GM18511 (cell line): ENCODE results near the gene LRRC23.
A peak's percentile ranks its signal among the peaks of the same experiment; 100 is the strongest.

Source experiments
- ATAC-seq: cut with Tn5 transposase; IDR thresholded peaks from one replicate; pipeline ENCODE4 v1.9.1; 2021; ENCODE audit warnings: mild to moderate bottlenecking, moderate library complexity; ENCODE audit not compliant: unreplicated experiment

The LRRC23 gene

DNA sequence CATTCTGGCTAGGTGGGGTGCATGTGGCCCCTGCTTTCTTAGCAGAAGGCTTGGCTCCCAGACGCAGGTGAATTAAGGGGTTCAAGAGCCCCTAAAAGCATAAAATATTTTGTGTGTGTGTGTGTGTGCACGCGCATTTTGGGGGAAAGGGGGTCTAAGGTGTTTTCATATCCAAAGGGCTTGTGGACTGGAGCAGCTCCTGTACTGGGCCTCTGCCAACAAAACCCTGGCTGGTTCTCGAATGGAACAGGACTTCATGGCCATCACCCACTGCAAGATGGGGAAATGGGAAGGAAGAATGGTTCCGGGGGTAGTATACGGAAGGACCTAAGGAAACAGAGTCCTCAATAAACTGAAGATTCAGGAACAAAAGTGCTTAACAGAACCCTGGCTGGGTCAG is 19.2 kb downstream of the LRRC23 start:
- ATAC-seq: no peak

DNA sequence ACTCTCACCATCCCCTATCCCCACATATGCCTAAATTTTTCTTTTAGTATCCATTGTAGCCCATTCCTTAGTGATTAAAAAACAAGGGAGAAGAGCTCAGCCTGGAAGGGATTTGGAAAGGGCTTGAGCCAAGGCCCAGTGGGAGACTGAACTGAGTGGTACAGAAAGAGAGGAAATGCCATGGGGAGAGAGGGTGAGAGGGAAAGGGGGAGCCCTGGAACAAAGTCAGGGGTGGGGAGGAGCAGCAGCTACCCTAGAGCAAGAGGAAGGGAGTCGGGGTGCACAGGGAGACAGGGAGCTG is 20.6 kb downstream of the LRRC23 start:
- ATAC-seq: no peak

DNA sequence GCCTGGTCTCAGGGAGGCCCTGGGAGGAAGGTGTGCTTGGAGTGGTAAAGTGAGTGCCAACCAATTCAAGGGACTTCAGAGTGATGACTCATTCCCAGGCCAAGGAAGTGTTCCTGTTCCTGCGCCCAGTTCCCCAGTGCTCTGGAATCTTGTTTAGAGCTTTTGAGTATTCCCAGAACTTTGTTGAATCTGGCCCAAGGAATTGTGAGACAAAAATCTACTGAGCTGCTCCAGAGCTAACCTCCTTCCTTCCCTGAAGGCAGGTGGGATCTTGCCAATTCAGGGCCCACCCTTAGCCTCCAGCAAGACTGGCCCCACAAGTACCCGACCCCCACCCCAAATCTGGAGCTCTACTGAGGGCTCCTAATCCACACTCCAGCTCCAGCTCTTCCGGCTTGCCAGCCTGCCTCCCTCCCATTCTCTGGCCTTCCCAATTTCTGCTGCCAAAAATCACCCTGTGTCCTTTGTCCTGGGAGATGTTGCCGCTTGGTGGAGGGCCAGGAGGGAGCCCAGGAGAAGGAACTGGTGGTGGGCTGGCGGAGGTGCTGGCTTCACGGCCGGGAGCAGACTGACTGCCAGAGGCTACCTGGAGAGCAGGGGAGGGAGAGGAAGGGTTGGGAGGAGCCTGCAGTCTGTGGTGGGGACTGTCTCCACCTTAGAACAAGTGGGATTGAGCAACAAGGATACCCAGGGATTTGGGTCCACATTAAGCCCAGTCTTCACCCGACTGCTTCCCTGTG is 21.1 kb downstream of the LRRC23 start:
- ATAC-seq: no peak

DNA sequence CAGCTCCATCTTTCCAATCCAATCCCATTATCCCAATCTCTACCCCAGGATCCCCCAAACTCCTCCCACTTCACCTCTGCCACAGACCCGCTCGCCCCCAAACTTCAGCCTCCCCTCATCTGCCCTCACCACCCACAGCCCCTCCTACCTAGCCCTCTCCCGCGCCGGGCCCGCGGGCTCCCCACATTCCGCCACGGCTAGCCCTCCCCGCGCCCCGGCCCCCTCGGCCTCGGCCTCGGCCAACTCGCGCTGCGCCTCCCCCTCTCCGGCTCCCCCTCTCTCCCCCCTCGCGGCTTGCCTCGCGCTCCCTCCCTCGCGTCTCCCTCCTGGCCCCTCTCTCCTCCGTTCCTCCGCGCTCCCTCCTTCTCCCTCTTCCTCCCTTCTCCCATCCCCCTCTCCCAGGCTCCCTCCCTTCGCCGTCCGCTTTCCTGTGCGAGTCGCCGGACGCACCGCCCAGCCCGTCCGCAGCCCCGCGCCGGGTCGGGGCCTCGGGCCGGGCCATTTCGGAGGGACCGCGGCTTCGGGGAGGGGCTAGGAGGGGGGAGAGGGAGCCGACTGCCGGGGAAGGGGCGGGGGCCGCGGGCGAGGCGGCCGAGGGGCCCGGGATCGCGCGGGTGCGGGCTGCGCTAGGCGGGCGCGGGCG is 22.9 kb downstream of the LRRC23 start, which contains the start of gene ATN1:
TSS of gene ATN1 (plus strand) at position 581 of the 643 bp plus-strand sequence. CDS start 6,043 bp downstream, outside the sequence.
- ATAC-seq: no peak

DNA sequence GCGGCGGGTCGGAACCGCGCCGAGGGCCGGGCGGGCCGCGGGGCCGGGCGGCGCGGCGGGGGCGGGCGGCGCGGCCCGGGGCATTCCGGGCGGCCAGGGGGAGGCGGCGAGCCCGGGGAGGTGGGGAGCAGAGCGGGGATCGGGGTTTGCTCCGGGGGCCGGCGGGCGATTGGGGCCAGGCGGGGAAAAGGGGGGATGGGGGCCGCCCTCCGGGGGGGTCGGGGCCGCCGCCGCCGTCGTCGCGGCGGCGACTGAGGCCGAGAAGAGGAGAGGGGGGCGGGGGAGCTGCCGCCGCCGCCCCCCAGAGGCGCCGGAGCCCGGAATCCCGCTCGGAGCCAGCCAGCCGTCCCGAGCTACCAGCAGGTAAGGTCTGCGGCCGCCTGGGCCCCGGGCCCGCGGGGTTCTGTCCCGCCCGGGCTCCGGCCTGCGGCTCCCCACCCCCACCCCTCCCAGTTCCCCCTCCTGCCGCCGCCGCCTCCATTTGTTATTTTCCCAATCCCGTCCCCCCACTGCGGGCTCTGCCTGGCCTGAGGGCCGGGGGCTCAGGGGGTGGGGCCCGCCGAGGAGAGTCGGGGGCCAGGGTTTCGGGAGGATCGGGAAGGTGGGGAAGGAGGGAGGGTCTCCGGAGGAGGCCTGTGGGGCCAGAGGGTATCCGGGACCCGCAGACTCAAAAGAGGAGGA is 23.5 kb downstream of the LRRC23 start:
- no peak for ATAC-seq

DNA sequence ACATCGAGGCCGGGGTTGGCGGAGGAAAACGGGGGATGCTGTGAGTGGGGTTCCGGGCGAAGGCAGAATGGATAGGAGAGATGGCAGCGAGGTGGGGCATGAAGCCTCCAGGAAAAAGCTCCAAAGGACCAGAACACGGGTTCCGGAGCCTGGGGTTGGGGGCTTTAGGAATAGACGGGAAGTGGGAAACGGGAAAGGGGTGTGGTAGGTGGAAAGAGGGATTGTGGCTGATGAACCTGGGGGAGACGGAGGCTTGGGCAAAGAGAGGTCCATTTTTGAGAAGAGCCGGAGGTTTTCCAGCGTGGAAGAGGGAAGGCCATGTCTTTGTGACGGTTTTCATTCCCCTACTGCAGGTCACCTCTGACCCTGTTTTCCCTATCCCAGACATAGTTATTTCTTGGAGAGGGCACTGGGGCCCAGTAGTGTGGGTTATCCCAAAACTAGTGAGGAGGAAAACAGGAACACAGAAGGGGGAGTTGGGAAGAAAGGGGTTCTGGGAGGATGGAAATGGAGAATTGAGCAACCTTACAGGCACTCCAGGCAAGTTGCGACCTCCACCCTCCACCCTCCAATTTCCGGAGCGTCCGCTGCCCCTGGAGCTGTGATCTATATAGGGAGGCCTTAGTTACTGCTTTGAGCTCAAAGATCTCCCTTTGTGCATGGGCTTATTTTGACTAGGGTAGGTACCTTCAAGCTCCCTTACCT is 24.2 kb downstream of the LRRC23 start:
- ATAC-seq: no peak

DNA sequence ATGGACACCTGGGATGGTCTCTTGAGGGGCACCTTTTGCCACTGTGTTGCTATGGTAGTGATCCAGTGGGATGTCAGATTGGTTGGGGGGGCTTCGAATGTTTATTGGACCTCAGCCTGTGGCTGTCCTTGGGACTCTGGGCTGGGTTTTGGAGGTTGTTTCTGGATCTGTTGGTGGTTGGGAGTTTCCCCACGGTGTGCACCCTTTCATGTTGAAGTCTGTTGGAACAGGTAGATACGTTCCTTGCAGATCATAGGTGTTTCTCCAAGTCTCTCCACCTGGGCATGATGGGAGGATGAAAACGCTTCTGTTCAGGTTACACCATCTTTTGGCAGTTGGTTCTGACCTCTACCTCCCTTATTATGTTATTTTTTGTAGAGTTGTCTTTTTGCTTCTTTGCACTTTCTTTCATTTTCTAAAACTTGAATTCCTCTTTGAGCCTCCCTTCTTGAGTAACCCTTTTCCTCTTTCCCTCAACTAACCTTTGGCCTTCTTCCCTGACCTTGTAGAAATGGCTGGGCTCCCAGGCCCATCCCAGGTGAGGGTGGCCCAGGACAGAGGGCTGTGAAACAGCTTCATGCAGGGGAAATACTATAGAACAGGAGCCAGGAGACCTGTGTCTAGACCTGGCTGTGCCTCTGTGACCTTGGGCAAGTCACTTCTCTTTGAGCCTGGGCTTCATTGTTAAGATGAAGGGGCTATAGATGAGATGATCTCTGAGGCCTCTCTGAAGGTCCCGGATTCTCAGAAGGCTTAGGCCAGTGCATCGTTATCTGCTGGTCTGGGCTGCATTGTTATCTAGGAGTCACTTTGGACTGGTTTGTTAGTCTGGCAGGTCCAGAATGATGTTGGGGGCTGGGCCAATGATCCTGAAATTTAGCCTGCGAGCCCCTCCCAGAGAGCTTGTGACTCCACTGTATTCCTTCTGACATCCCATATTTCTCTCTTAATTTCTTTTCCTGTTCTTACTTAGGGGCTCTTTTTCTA is 25.1 kb downstream of the LRRC23 start:
- ATAC-seq: no peak

DNA sequence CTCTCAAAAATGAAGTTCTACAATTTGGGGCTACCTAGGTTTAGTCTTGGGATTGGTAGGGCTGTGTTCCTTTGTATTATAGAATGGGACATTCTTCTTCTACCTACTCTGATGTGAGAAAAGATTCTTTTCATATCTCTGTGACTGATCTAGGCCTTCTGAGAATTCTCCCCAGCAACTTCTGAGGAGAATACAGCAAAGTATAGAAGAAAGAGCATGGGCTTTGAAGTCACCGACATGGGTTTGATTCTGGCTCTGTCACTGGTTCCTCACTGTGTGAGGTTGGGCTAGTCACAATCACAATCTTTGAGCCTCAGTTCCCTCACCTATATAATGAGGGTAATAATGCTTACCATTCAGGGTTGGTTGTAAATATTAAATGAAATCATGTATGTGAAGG is 28.1 kb downstream of the LRRC23 start:
- ATAC-seq: no peak

DNA sequence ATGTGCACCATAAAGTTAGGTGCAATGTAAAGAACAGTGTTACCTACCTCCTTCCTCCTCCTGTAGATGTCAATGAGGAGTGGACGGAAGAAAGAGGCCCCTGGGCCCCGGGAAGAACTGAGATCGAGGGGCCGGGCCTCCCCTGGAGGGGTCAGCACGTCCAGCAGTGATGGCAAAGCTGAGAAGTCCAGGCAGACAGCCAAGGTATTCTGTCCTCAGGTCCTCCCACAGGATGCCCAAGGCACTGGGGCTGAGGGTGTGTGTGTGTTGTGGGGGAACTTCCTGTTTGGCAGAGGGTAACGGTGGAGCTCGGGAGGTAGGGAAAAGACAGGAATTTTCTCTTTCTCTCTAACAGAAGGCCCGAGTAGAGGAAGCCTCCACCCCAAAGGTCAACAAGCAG is 29.5 kb downstream of the LRRC23 start:
- no peak for ATAC-seq

DNA sequence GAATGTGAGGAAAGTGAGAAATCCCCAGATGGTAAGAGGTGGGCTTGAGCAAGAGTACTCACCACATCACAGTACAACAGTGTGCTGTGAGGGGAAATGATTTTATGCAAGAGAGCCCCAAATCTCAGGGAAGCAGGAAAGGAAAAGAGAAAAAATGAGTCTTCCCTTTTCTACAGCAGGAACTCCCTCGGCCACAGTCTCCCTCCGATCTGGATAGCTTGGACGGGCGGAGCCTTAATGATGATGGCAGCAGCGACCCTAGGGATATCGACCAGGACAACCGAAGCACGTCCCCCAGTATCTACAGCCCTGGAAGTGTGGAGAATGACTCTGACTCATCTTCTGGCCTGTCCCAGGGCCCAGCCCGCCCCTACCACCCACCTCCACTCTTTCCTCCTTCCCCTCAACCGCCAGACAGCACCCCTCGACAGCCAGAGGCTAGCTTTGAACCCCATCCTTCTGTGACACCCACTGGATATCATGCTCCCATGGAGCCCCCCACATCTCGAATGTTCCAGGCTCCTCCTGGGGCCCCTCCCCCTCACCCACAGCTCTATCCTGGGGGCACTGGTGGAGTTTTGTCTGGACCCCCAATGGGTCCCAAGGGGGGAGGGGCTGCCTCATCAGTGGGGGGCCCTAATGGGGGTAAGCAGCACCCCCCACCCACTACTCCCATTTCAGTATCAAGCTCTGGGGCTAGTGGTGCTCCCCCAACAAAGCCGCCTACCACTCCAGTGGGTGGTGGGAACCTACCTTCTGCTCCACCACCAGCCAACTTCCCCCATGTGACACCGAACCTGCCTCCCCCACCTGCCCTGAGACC is 31.0 kb downstream of the LRRC23 start:
- no peak for ATAC-seq

DNA sequence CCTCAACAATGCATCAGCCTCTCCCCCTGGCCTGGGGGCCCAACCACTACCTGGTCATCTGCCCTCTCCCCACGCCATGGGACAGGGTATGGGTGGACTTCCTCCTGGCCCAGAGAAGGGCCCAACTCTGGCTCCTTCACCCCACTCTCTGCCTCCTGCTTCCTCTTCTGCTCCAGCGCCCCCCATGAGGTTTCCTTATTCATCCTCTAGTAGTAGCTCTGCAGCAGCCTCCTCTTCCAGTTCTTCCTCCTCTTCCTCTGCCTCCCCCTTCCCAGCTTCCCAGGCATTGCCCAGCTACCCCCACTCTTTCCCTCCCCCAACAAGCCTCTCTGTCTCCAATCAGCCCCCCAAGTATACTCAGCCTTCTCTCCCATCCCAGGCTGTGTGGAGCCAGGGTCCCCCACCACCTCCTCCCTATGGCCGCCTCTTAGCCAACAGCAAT is 31.6 kb downstream of the LRRC23 start:
- ATAC-seq: no peak

DNA sequence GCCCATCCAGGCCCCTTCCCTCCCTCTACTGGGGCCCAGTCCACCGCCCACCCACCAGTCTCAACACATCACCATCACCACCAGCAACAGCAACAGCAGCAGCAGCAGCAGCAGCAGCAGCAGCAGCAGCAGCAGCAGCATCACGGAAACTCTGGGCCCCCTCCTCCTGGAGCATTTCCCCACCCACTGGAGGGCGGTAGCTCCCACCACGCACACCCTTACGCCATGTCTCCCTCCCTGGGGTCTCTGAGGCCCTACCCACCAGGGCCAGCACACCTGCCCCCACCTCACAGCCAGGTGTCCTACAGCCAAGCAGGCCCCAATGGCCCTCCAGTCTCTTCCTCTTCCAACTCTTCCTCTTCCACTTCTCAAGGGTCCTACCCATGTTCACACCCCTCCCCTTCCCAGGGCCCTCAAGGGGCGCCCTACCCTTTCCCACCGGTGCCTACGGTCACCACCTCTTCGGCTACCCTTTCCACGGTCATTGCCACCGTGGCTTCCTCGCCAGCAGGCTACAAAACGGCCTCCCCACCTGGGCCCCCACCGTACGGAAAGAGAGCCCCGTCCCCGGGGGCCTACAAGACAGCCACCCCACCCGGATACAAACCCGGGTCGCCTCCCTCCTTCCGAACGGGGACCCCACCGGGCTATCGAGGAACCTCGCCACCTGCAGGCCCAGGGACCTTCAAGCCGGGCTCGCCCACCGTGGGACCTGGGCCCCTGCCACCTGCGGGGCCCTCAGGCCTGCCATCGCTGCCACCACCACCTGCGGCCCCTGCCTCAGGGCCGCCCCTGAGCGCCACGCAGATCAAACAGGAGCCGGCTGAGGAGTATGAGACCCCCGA is 32.2 kb downstream of the LRRC23 start:
- ATAC-seq: peak; percentile 7

DNA sequence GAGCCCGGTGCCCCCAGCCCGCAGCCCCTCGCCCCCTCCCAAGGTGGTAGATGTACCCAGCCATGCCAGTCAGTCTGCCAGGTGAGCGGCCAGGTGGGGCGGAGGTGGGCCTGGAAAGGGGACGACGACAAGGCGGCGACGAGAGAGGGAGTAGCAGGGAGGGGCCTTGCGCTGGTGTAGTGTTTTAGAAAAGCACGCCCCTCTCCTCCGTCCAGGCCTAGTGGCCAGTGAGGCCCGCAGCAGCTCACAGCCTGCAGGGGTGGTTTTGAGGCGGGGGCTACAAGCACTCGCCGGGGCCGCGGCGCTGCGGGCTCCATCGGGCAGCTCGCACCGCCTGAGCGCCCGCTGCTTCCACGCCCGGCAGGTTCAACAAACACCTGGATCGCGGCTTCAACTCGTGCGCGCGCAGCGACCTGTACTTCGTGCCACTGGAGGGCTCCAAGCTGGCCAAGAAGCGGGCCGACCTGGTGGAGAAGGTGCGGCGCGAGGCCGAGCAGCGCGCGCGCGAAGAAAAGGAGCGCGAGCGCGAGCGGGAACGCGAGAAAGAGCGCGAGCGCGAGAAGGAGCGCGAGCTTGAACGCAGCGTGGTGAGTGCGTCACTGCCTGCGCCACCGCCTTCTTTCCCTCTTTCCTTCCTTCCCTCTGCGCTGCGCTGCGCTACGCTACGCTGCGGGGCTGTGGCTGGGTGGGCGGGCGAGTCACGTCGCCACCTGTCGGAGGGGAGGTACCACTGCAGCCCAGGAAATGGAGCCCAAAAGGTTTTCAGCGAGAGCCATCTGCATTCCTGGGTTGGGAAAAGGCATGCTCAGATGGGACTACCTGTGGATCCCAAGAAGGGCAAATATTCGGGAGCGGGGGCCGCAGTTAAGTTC is 33.1 kb downstream of the LRRC23 start:
- ATAC-seq: peak; percentile 91

DNA sequence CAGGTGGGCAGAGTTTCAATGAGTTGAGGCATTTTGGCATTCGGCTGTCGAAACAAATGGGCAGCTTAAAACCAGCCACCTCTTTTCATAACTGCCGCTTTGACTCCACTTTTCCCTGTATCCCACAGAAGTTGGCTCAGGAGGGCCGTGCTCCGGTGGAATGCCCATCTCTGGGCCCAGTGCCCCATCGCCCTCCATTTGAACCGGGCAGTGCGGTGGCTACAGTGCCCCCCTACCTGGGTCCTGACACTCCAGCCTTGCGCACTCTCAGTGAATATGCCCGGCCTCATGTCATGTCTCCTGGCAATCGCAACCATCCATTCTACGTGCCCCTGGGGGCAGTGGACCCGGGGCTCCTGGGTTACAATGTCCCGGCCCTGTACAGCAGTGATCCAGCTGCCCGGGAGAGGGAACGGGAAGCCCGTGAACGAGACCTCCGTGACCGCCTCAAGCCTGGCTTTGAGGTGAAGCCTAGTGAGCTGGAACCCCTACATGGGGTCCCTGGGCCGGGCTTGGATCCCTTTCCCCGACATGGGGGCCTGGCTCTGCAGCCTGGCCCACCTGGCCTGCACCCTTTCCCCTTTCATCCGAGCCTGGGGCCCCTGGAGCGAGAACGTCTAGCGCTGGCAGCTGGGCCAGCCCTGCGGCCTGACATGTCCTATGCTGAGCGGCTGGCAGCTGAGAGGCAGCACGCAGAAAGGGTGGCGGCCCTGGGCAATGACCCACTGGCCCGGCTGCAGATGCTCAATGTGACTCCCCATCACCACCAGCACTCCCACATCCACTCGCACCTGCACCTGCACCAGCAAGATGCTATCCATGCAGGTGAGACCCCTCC is 34.0 kb downstream of the LRRC23 start:
- ATAC-seq: no peak

DNA sequence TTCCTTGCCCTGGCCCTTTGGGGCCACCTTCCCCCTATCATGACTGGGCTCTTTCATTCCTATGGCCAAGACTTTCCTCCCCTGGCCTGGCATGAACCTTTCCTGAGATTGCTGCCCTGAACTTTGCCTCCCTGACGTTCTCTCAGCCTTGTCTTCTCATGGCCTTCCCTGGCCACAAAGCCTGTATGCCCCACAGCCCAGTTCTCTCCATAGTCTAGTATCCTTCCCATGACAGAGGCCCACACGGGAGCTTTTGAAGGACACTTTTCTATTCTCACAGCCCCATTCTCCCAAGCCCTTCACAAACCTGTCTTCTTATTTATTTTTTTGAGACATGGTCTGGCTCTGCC is 34.5 kb downstream of the LRRC23 start:
- ATAC-seq: no peak

DNA sequence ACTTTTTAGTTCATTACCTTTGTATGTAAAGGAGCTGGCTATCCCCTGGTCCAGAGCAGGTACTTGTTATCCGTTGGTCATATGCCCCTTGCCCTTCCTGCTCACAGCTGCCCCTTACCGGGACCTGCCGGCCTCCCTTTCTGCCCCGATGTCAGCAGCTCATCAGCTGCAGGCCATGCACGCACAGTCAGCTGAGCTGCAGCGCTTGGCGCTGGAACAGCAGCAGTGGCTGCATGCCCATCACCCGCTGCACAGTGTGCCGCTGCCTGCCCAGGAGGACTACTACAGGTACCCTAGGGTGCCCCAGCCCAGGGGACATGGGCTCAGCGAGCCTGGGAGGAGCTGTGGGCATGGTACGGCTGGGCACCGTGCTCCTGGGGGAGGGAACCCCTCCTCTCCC is 36.6 kb downstream of the LRRC23 start:
- no peak for ATAC-seq

DNA sequence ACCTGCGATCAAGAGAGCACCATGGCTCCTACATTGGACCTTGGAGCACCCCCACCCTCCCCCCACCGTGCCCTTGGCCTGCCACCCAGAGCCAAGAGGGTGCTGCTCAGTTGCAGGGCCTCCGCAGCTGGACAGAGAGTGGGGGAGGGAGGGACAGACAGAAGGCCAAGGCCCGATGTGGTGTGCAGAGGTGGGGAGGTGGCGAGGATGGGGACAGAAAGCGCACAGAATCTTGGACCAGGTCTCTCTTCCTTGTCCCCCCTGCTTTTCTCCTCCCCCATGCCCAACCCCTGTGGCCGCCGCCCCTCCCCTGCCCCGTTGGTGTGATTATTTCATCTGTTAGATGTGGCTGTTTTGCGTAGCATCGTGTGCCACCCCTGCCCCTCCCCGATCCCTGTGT is 37.2 kb downstream of the LRRC23 start:
- no peak for ATAC-seq
